C4-2B (cell line): Measurements from ENCODE around the gene ZNF385B.

Experiments
- CTCF ChIP-seq: fragments of 450-650 bp; conservative IDR thresholded peaks from 2 replicates; pipeline ENCODE4 v1.5.1; 2017; ENCODE audit warnings: mild to moderate bottlenecking
- ZFX ChIP-seq: fragments of 450-650 bp; IDR thresholded peaks from 2 replicates; pipeline ENCODE4 v1.6.1; 2017

DNA sequence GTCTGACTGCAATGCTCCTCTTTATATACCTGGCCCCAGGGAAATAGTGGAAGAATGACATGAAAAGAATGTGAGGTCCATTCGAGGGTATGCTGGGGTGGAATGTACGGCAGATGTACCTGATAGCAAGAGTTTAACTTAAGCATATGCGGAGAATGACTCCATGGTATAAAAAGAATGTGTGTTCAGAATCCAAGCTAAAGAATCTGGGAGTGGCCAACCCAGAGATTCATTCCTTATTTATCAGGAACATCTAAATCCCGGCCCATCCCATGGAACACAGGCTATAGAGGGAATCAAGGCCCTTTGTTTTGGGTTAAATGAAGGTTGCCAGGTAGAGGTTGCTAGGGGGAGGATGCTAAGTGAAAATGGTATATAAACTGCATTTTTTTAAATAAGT is 150.0 kb downstream of the ZNF385B start:
- TF ChIP-seq CTCF (no peak), ZFX (no peak)
